NB4 (cell line): ENCODE results near the gene SNN.

ENCODE experiments used
- MYC ChIP-seq: IDR thresholded peaks from 2 replicates; pipeline ENCODE4 v1.6.1; 2011; ENCODE audit warnings: low read depth, low read length
- POLR2A ChIP-seq: IDR thresholded peaks from 2 replicates; pipeline ENCODE4 v1.6.1; 2011; ENCODE audit warnings: mild to moderate bottlenecking; ENCODE audit not compliant: insufficient read length; ENCODE audit errors: extremely low read depth
- TF ChIP-seq, protein P1 (sequence below): IDR thresholded peaks from one replicate; pipeline ENCODE4 v1.5.1; 2012; ENCODE audit warnings: low read depth, low read length
- TF ChIP-seq, protein P2 (sequence below): IDR thresholded peaks from 2 replicates; pipeline ENCODE4 v1.6.1; 2011; ENCODE audit warnings: low read depth, low read length

DNA sequence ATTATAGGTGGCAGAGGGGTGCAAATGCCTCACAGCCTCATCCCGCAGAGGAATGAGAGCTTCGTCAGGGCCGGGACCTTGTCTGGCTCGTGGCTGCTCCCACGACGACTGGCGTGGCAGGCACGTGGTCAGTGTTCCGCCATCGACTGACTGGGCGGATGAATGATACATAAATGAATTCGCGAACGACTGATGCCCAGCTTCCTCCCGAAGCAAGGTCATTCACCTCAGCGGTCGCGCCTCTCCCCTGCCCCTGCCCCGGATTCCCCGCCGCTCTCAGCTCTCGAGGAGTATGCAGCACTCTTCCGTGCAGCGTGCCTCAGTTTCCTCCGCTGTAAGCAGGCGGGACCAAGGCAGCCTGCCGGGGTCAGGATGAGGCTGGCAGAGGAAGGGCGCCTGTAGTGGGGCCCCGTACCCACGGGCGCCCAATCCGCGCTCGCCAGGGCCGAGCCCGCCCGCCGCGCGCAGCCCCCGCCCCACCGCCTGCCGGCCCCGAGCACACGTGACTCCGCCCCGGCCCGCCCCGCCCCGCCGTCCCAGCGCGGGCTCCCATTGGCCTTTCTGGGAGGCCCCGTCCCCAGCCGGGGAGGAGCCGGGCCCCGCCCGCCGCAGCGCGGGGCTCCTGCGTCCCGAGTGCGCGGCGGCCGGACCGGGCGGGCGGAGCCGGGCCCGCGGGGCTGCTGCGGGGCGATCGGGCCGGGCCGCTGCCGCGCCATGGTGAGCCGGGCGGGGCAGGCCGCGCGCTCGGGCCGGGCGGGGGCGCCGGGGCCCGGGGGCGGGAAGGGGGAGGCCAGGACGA is at the start of gene SNN:
- TF ChIP-seq, protein P1, sequence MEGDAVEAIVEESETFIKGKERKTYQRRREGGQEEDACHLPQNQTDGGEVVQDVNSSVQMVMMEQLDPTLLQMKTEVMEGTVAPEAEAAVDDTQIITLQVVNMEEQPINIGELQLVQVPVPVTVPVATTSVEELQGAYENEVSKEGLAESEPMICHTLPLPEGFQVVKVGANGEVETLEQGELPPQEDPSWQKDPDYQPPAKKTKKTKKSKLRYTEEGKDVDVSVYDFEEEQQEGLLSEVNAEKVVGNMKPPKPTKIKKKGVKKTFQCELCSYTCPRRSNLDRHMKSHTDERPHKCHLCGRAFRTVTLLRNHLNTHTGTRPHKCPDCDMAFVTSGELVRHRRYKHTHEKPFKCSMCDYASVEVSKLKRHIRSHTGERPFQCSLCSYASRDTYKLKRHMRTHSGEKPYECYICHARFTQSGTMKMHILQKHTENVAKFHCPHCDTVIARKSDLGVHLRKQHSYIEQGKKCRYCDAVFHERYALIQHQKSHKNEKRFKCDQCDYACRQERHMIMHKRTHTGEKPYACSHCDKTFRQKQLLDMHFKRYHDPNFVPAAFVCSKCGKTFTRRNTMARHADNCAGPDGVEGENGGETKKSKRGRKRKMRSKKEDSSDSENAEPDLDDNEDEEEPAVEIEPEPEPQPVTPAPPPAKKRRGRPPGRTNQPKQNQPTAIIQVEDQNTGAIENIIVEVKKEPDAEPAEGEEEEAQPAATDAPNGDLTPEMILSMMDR = no peak
- TF ChIP-seq POLR2A (no peak), MYC (no peak)
- TF ChIP-seq, protein P2, sequence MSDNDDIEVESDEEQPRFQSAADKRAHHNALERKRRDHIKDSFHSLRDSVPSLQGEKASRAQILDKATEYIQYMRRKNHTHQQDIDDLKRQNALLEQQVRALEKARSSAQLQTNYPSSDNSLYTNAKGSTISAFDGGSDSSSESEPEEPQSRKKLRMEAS = no peak
